Testis (tissue), 2 donors: ENCODE results near the gene GSKIP.

Experiments used
- POLR2A ChIP-seq: fragments of 450-650 bp; IDR thresholded peaks from one replicate; pipeline ENCODE4 v1.6.1; 2017; ENCODE audit warnings: antibody characterized with exemption, mild to moderate bottlenecking, moderate library complexity
- TF ChIP-seq, protein P1 (sequence below), 3 experiments: fragments of 450-650 bp in 2 of 3; fragments of 200-600 bp in 1 of 3; sonication (generic) in 1 of 3; IDR thresholded peaks; one replicate each; pipeline ENCODE4 v1.5.1; 2016 to 2019; ENCODE audit warnings: antibody characterized with exemption in 3 of 3, mild to moderate bottlenecking in 2 of 3, moderate library complexity in 1 of 3

DNA sequence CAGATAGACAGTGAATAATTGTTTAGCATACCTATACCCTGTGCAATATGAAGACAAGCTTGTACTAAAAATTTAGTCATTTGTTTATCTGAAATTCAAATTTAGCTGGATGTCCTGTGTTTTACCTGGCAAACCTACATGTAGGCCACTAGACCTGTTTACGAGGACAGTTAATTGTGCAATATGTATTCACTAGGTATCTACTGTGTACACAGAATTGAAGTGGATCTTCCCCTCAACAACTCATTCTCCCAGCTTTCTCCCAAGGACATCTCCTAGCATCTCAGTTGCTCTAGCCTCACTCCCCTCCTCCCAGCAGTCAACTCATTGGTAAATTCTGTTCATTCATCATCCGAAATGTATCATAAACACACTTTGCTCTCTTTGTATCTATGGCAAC lies 53.9 kb downstream of the GSKIP start:
- TF ChIP-seq, protein P1, sequence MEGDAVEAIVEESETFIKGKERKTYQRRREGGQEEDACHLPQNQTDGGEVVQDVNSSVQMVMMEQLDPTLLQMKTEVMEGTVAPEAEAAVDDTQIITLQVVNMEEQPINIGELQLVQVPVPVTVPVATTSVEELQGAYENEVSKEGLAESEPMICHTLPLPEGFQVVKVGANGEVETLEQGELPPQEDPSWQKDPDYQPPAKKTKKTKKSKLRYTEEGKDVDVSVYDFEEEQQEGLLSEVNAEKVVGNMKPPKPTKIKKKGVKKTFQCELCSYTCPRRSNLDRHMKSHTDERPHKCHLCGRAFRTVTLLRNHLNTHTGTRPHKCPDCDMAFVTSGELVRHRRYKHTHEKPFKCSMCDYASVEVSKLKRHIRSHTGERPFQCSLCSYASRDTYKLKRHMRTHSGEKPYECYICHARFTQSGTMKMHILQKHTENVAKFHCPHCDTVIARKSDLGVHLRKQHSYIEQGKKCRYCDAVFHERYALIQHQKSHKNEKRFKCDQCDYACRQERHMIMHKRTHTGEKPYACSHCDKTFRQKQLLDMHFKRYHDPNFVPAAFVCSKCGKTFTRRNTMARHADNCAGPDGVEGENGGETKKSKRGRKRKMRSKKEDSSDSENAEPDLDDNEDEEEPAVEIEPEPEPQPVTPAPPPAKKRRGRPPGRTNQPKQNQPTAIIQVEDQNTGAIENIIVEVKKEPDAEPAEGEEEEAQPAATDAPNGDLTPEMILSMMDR (IDR thresholded peaks at IDR 0.05): no peak
- no peak for TF ChIP-seq POLR2A
